Fibroblast of peridontal ligament (primary cell): ENCODE measurements around the gene PCYOX1L.

Source experiments
- DNase-seq: peaks from one replicate; pipeline ENCODE4 v3.0.0-alpha.2; 2010; ENCODE audit errors: extremely low read depth

PCYOX1L gene

GRCh38 chr5:149367972-149368645 lies 10.3 kb downstream of the PCYOX1L start:
- no peak for DNase-seq

DNA sequence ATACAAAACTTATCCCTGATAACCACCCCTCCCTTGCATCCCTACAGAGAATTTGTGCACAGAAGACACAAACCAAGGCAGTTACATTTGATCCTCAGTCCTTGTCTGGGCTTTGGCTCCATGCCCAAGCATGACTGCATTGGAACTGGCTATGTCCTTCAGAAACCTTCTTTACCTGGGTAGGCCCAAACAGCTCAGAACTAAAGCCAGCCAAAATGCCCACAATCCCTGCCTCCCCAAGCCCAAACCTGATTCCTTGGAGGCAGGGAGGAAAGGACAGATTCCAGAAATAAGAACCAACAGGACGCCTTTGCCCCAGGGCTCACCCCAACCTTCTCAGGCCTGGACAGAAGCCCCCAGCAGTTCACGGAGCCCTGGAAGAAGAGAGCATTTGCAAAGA lies 13.0 kb downstream of the PCYOX1L start:
- DNase-seq, result no peak

DNA sequence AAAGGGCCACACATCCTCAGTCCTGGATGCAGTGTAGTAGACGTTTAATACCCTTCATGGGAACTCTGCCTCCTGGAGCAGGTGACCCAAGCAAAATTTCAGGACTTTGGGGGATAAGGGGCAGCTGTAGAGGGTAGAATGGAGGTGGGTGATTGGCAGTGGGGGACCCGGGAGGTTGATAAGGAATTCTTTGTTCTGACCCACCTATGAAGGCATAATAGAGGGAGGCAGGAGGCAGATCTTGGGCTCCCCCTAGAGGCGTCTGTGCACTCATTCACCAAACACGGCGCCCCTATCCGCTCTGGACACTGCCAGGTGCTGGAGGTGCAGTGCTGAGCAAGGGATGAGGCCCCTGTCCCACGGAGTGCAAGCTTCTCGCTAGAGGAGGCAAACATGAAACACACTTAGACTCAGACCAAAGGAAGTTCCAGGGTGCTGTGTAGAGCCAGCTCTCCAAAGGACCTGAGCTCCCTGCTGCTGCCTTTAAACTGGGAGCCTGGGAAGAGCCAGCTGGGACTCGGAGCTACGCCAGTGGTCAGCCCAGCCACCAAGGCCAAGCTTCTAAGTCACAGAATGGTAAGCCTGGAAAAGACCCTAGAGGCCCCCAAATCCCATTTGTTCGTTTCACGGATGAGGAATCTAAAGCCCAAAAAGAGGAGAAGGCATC lies 13.6 kb downstream of the PCYOX1L start:
- DNase-seq, result peak; percentile 51

- no peak for DNase-seq
Observed at GRCh38 chr5:149372076-149372795, 14.4 kb downstream of the PCYOX1L start.

DNA sequence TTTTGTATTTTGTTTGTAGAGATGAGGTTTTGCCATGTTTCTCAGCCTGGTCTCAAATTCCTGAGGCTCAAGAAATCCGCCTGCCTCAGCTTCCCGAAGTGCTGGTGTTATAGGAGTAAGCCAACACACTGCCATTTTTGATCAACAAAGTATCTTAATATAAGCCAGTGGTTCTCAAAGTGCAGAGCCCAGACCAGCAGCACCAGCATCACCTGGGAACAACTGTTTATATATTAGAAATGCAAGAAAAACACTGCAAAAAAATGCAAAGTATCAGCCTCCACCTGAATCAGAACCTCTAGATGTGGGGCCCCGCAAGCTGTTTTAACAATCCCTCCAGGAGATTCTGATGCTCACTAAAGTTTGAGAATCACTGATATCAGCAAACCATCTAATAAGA lies 15.1 kb downstream of the PCYOX1L start:
- no peak for DNase-seq

- DNase-seq, result no peak
Observed at GRCh38 chr5:149374303-149374702, 16.5 kb downstream of the PCYOX1L start.

DNA sequence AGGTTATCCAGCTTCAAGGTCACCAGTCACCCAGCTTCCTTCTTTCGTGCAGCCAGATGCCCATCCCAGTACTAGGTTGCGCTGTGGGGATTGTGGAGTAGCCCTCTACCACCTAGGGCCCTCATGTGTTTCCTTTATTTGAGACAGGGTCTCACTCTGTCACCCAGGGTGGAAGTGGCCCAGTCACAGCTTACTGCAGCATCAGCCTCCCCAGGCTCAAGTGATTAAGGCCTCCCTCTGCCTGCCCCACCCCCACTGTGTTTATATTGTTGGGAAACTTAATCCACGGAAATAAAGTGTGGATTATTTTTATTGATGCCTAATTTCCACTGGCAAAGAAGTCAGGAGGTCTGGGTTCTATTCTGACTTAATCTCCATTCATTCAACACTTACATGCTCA lies 17.0 kb downstream of the PCYOX1L start:
- no peak for DNase-seq

GRCh38 chr5:149375434-149375833 lies 17.6 kb downstream of the PCYOX1L start:
- DNase-seq, result no peak

GRCh38 chr5:149376104-149376503 lies 18.3 kb downstream of the PCYOX1L start:
- no peak for DNase-seq

DNA sequence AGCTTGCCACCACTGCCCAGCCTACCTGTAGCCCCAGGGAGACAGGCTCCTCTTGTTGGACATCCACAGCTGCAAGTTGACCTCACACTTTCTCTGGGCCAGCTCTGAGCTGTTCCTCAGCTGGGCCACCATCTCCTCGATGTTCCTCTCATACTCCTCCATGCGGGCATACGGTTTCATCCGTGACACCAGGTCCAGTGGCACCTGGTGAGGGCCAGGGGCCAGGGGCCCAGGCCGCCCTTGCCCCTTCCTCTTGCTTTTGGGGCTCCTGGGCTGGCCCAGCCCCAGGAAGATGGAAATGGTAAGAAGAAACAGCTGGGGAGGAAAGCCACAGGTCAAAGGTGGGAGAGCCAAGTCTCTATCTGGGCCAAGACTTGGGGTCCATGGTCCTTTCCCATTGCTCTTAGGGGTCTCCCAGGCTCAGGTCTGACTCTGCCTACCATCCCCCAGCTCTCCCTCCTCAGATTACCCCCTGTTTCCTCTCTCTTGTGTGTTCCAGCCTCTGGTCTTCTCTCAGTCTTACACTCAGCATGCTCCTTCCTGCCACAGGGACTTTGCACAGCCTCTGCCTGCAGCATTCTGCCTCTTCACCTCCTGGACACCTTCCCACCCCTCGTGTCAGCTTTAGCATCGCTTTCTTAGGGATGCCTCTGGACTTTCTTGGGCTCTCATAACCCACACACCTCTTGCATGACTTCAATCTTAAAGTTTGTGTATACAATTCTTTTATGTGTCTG lies 19.0 kb downstream of the PCYOX1L start:
- no peak for DNase-seq

DNA sequence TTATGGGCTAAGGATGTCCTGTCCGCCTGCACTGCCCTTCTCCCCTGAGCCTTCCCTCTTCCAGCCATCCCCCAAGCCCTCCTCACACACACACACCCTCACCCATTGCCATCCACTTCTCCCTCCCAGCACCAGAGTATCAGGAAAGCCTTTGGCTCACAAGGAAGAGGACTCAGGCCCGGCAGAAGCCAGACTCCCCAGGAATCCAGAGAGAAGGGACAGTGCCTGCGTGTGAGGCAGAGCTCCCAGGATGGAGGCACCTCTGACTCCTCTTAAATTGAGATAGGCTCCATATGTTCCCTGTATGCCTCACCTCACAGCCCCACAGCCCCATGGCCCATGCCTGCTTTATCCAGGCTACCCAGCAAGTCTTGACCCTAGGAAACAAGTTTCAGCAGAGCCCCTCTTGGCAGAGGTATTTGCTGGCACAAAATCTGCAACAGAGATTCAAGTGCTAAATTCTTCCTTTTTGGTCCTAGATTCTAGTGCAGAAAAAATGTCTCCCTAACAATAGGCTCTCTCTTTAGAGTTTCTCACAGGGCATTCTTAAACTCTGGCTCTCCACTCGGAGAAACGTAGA lies 20.5 kb downstream of the PCYOX1L start:
- no peak for DNase-seq

DNA sequence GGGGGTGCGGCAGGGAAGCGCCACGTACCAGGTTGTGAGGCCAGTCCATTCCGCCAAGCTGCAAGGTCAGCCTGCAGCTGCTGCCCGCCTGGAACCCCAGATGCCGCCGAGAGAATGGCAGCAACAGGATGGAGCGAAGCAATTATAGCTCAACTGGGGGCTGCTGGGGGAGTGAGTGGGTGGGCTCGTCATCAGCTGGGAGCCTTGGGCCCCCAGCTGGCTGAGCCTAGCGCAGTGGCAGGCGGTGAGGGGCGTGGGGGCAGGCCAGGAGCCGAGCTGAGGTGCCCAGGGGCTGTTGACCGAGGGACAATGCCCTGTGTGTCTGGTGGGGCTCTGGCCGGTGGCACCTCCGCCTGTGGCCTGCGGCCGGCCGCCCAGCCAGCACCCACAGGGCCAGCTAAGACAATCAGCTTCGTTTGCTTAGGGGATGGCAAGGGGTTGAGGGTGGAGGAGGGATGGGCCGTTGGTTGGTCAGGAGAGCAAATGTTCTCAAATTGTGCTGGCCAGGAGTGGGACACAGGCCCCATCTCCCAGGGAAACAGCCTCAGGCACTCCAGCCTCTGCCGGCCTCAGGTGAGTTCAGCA lies 21.4 kb downstream of the PCYOX1L start, which contains the start of gene IL17B:
TSS of gene IL17B (minus strand) at position 116 of the 585 bp plus-strand sequence. CDS start at position 49, 67 bp downstream.
- DNase-seq, result no peak

- no peak for DNase-seq
Observed at GRCh38 chr5:149379818-149380374, 22.1 kb downstream of the PCYOX1L start.

- no peak for DNase-seq
Observed at GRCh38 chr5:149380466-149381121, 22.7 kb downstream of the PCYOX1L start.

GRCh38 chr5:149381261-149381985 lies 23.6 kb downstream of the PCYOX1L start:
- no peak for DNase-seq

GRCh38 chr5:149381986-149382338 lies 24.1 kb downstream of the PCYOX1L start:
- DNase-seq, result peak; percentile 74

- DNase-seq, result no peak
Observed at GRCh38 chr5:149382517-149383220, 24.8 kb downstream of the PCYOX1L start.

DNA sequence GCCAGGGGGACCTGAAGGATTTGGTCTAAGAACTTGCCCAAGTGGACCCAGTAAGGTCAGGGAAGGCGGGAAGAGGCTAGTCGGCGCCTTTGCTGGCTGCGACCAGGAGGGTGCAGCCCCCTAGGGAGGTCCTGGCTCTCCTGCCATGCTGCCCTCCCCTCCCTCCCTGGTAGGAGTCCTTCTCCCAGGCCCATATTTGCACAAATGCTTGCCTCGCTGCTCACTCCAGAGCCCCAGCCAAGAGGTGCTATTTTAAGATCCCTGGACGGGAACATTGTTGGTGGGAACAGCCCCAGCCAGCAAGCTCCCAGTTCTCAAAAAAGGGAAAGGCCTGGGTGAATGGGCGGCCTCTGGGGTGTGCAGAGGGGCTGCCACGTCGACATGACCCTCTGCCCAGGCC lies 25.6 kb downstream of the PCYOX1L start:
- DNase-seq, result peak; percentile 18

GRCh38 chr5:149386166-149386565 lies 28.3 kb downstream of the PCYOX1L start:
- no peak for DNase-seq
